ENCODE results near the gene NCDN. TPM values are rescaled to one million over a fixed set of nuclear protein-coding genes. Genes with fewer than 3 reads are reported as not detected.

NCDN gene
- total and polyA plus RNA-seq, 2 experiments from 2014 or later: 29.6 to 39.7 TPM

GRCh38 chr1:35536556-35537162 lies 20.9 kb upstream of the NCDN start:
- H3K9me3 ChIP-seq (ENCODE audit: low read depth): no peaks in the 10 kb centered on the region
- peaks cover 56% of the 10 kb centered on the region for H3K4me1 ChIP-seq (ENCODE audit: insufficient read depth)
- peaks cover 39% of the 10 kb centered on the region for H3F3A ChIP-seq (ENCODE audit: insufficient read depth)
- no peaks in the 10 kb centered on the region for H3K36me3 ChIP-seq (ENCODE audit: low read depth)
- H3K4me2 ChIP-seq (ENCODE audit: unreplicated experiment): no peak overlapping the region
- H3K9me2 ChIP-seq (ENCODE audit: insufficient read depth): no peaks in the 10 kb centered on the region
- no peak overlapping the region for H2AFZ ChIP-seq
- peaks cover 3% of the 10 kb centered on the region; the same call in 1 of the 2 replicates for H4K20me1 ChIP-seq (ENCODE audit: insufficient read depth)
- no peak overlapping the region for H3K4me3 ChIP-seq
- H3K27ac ChIP-seq: no peak overlapping the region
- in situ Hi-C loops (cut with MboI): no loop called here
- peaks cover 32% of the 10 kb centered on the region; the same call in 1 of the 2 replicates for H3K79me2 ChIP-seq (ENCODE audit: insufficient read depth)
- TF ChIP-seq EZH2phosphoT487 (IDR thresholded peaks at IDR 0.05; ENCODE audit: insufficient read depth, low read depth) (no peak), EZH2 (IDR thresholded peaks at IDR 0.05; ENCODE audit: insufficient read depth, poor library complexity, severe bottlenecking) (no peak)
- H3K9ac ChIP-seq: no peak overlapping the region
- 98 to 100% methylated on average over 2 of the region's 2 CpGs for WGBS, 2 experiments (ENCODE audit: low coverage in 1 of 2, low lambda C conversion rate in 2 of 2, missing lambda C conversion rate in 2 of 2)
- DNase-seq: no peak
- H3K27me3 ChIP-seq (replicated peaks; ENCODE audit: insufficient read depth): no peaks in the 10 kb centered on the region

- no peak overlapping the region for H3K27ac ChIP-seq
- H3K4me2 ChIP-seq (ENCODE audit: unreplicated experiment): peak overlapping the region; percentile 61
These were observed 19.8 kb upstream of the NCDN start for GRCh38 chr1:35537806-35538205.

GRCh38 chr1:35539073-35539823 lies 18.4 kb upstream of the NCDN start:
- Histone ChIP-seq H3K79me2 (ENCODE audit: insufficient read depth) (peaks cover 49% of the 10 kb centered on the region), H4K20me1 (ENCODE audit: insufficient read depth) (peaks cover 3% of the 10 kb centered on the region; the same call in 1 of the 2 replicates), H3K9ac (peak overlapping the region; percentile 7; the same call in 1 of the 2 replicates), H3K4me2 (ENCODE audit: unreplicated experiment) (peak overlapping the region; percentile 71), H3K9me3 (ENCODE audit: low read depth) (no peaks in the 10 kb centered on the region), H3K4me1 (ENCODE audit: insufficient read depth) (peaks cover 43% of the 10 kb centered on the region), H3K36me3 (ENCODE audit: low read depth) (no peaks in the 10 kb centered on the region), H3F3A (ENCODE audit: insufficient read depth) (peaks cover 36% of the 10 kb centered on the region), H3K4me3 (peak overlapping the region; percentile 25), H2AFZ (no peak overlapping the region), H3K27ac (peak overlapping the region; percentile 64), H3K9me2 (ENCODE audit: insufficient read depth) (no peaks in the 10 kb centered on the region), H3K27me3 (replicated peaks; ENCODE audit: insufficient read depth) (no peaks in the 10 kb centered on the region)
- TF ChIP-seq EZH2 (IDR thresholded peaks at IDR 0.05; ENCODE audit: insufficient read depth, poor library complexity, severe bottlenecking): no peak
- no peak for TF ChIP-seq EZH2phosphoT487 (IDR thresholded peaks at IDR 0.05; ENCODE audit: insufficient read depth, low read depth)
- whole genome bisulfite sequencing, 2 experiments (ENCODE audit: low coverage in 1 of 2, low lambda C conversion rate in 2 of 2, missing lambda C conversion rate in 2 of 2): 54 to 62% methylated on average over 6 of the region's 6 CpGs
- in situ Hi-C loops (cut with MboI): no loop called here
- DNase-seq: peak; percentile 65

More at GRCh38 chr1:35537806-35538205, 19.8 kb upstream of the NCDN start:
- Histone ChIP-seq H3K9me2 (ENCODE audit: insufficient read depth) (no peaks in the 10 kb centered on the region), H3F3A (ENCODE audit: insufficient read depth) (peaks cover 41% of the 10 kb centered on the region), H3K36me3 (ENCODE audit: low read depth) (no peaks in the 10 kb centered on the region), H3K4me3 (no peak overlapping the region), H3K9me3 (ENCODE audit: low read depth) (no peaks in the 10 kb centered on the region), H2AFZ (no peak overlapping the region), H3K79me2 (ENCODE audit: insufficient read depth) (peaks cover 43% of the 10 kb centered on the region), H4K20me1 (ENCODE audit: insufficient read depth) (peaks cover 3% of the 10 kb centered on the region; the same call in 1 of the 2 replicates), H3K9ac (no peak overlapping the region), H3K27me3 (replicated peaks; ENCODE audit: insufficient read depth) (no peaks in the 10 kb centered on the region), H3K4me1 (ENCODE audit: insufficient read depth) (peaks cover 47% of the 10 kb centered on the region)
- no peak for DNase-seq
- WGBS, 2 experiments (ENCODE audit: low coverage in 1 of 2, low lambda C conversion rate in 2 of 2, missing lambda C conversion rate in 2 of 2): 97 to 100% methylated on average over 1 of the region's 1 CpG
- TF ChIP-seq EZH2 (IDR thresholded peaks at IDR 0.05; ENCODE audit: insufficient read depth, poor library complexity, severe bottlenecking) (no peak), EZH2phosphoT487 (IDR thresholded peaks at IDR 0.05; ENCODE audit: insufficient read depth, low read depth) (no peak)
- in situ Hi-C loops (cut with MboI): no loop called here

GRCh38 chr1:35539824-35540261 lies 17.8 kb upstream of the NCDN start:
- Histone ChIP-seq H3K27ac (peak overlapping the region; percentile 64), H3F3A (ENCODE audit: insufficient read depth) (peaks cover 36% of the 10 kb centered on the region), H3K9me3 (ENCODE audit: low read depth) (no peaks in the 10 kb centered on the region), H3K9ac (peak overlapping the region; percentile 7; the same call in 1 of the 2 replicates), H3K4me2 (ENCODE audit: unreplicated experiment) (peak overlapping the region; percentile 71), H3K79me2 (ENCODE audit: insufficient read depth) (peaks cover 52% of the 10 kb centered on the region), H3K4me1 (ENCODE audit: insufficient read depth) (peaks cover 43% of the 10 kb centered on the region), H3K36me3 (ENCODE audit: low read depth) (no peaks in the 10 kb centered on the region), H3K27me3 (replicated peaks; ENCODE audit: insufficient read depth) (no peaks in the 10 kb centered on the region), H4K20me1 (ENCODE audit: insufficient read depth) (peaks cover 3% of the 10 kb centered on the region; the same call in 1 of the 2 replicates), H3K9me2 (ENCODE audit: insufficient read depth) (no peaks in the 10 kb centered on the region), H2AFZ (no peak overlapping the region), H3K4me3 (peak overlapping the region; percentile 25)
- in situ Hi-C loops (cut with MboI): no loop called here
- DNase-seq: peak; percentile 63
- 11 to 18% methylated on average over 1 of the region's 1 CpG for WGBS, 2 experiments (ENCODE audit: low coverage in 1 of 2, low lambda C conversion rate in 2 of 2, missing lambda C conversion rate in 2 of 2)
- TF ChIP-seq EZH2phosphoT487 (IDR thresholded peaks at IDR 0.05; ENCODE audit: insufficient read depth, low read depth) (no peak), EZH2 (IDR thresholded peaks at IDR 0.05; ENCODE audit: insufficient read depth, poor library complexity, severe bottlenecking) (no peak)
